ENCODE measurements around the gene STK24. TPM values are rescaled to one million over a fixed set of nuclear protein-coding genes. Genes with fewer than 3 reads are reported as not detected.

The STK24 gene
- total RNA-seq, 2 experiments from 2014 or later, result 60.4 to 88.7 TPM

GRCh38 chr13:98406427-98406826 lies 170.5 kb downstream of the STK24 start:
- Histone ChIP-seq H4K20me1 (ENCODE audit: insufficient read depth, low read length) (no peaks in the 10 kb centered on the region), H3K4me2 (ENCODE audit: low read length) (no peak overlapping the region), H3K4me3 (ENCODE audit: low read depth, low read length, poor library complexity, severe bottlenecking) (no peak overlapping the region), H3K9me2 (ENCODE audit: insufficient read depth, low read length) (no peaks in the 10 kb centered on the region), H3K79me2 (ENCODE audit: insufficient read depth, low read depth, low read length) (no peaks in the 10 kb centered on the region), H3K36me3 (ENCODE audit: insufficient read depth, low read length) (no peaks in the 10 kb centered on the region), H3K27ac (ENCODE audit: low read depth, low read length, poor library complexity, severe bottlenecking) (no peak overlapping the region), H3K9me3 (ENCODE audit: low read length) (no peaks in the 10 kb centered on the region), H3K4me1 (ENCODE audit: insufficient read depth, low read length, poor library complexity, severe bottlenecking) (no peaks in the 10 kb centered on the region), H2AFZ (ENCODE audit: low read length) (no peak overlapping the region)
- ChIA-PET CTCF (ENCODE audit: unreplicated experiment) (no interaction called here), POLR2A (no interaction called here)
- no TSS peak for BruUV-seq (replicated peaks)
- no peak for DNase-seq (ENCODE audit: low spot score)
- intact Hi-C loops (cut with micrococcal nuclease; ENCODE audit: unreplicated experiment), result no loop called here
- TF ChIP-seq EZH2phosphoT487 (IDR thresholded peaks at IDR 0.05; ENCODE audit: borderline replicate concordance, low read depth, low read length), result no peak
- TF ChIP-seq, protein P1, sequence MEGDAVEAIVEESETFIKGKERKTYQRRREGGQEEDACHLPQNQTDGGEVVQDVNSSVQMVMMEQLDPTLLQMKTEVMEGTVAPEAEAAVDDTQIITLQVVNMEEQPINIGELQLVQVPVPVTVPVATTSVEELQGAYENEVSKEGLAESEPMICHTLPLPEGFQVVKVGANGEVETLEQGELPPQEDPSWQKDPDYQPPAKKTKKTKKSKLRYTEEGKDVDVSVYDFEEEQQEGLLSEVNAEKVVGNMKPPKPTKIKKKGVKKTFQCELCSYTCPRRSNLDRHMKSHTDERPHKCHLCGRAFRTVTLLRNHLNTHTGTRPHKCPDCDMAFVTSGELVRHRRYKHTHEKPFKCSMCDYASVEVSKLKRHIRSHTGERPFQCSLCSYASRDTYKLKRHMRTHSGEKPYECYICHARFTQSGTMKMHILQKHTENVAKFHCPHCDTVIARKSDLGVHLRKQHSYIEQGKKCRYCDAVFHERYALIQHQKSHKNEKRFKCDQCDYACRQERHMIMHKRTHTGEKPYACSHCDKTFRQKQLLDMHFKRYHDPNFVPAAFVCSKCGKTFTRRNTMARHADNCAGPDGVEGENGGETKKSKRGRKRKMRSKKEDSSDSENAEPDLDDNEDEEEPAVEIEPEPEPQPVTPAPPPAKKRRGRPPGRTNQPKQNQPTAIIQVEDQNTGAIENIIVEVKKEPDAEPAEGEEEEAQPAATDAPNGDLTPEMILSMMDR (conservative IDR thresholded peaks at IDR 0.05; ENCODE audit: low read length), result no peak

DNA sequence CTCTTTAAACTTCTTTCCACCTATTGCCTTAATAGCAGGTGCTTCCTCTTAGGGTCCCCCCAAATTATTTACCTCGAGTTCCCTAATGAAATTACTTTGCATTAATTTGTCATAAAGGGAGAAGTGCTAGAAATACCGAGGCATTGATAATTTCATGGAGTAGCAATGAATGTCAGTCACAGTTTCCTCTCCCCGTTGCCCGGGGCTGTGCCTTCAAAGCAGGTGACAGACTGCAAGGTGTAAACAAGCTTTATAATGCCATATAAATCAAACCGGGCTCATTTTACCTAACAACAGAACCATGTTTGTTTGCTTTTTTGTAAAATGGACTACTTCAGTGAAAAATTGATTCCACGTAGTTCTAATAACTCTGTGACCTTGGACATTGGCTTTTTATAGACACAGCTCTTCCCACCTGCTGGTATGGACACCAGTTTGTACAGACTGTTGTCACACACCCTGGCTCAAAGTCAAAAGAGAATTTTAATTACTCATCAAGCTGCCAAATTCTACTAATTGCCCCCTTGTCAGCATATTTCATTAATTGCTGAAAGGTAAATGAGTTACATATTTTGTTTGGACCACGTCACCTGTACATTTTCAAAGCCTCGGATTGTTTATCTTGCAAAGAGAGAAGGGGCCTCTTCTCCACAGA lies 171.1 kb downstream of the STK24 start:
- CTCF ChIA-PET (ENCODE audit: unreplicated experiment), result no interaction called here
- no peaks in the 10 kb centered on the region for H3K4me1 ChIP-seq (ENCODE audit: insufficient read depth, low read length, poor library complexity, severe bottlenecking)
- intact Hi-C loops (cut with micrococcal nuclease; ENCODE audit: unreplicated experiment), result no loop called here
- POLR2A ChIA-PET, result interaction anchor here (0.5 kb wide), 1 partner anchor 8 kb away, joined by 3 read pairs; no protein-coding TSS in a partner anchor
- H4K20me1 ChIP-seq (ENCODE audit: insufficient read depth, low read length), result no peaks in the 10 kb centered on the region
- DNase-seq (ENCODE audit: low spot score), result no peak
- H3K36me3 ChIP-seq (ENCODE audit: insufficient read depth, low read length), result no peaks in the 10 kb centered on the region
- H3K9me2 ChIP-seq (ENCODE audit: insufficient read depth, low read length), result no peaks in the 10 kb centered on the region
- no peaks in the 10 kb centered on the region for H3K79me2 ChIP-seq (ENCODE audit: insufficient read depth, low read depth, low read length)
- no peak overlapping the region for H2AFZ ChIP-seq (ENCODE audit: low read length)
- no peak overlapping the region for H3K4me2 ChIP-seq (ENCODE audit: low read length)
- no TSS peak for BruUV-seq (replicated peaks)
- H3K4me3 ChIP-seq (ENCODE audit: low read depth, low read length, poor library complexity, severe bottlenecking), result no peak overlapping the region
- TF ChIP-seq, protein P1 (conservative IDR thresholded peaks at IDR 0.05; ENCODE audit: low read length), result no peak
- TF ChIP-seq EZH2phosphoT487 (IDR thresholded peaks at IDR 0.05; ENCODE audit: borderline replicate concordance, low read depth, low read length), result no peak
- no peak overlapping the region for H3K27ac ChIP-seq (ENCODE audit: low read depth, low read length, poor library complexity, severe bottlenecking)
- no peaks in the 10 kb centered on the region for H3K9me3 ChIP-seq (ENCODE audit: low read length)

GRCh38 chr13:98405107-98405571 lies 171.8 kb downstream of the STK24 start:
- Histone ChIP-seq H3K36me3 (ENCODE audit: insufficient read depth, low read length) (no peaks in the 10 kb centered on the region), H3K9me3 (ENCODE audit: low read length) (no peaks in the 10 kb centered on the region), H3K4me3 (ENCODE audit: low read depth, low read length, poor library complexity, severe bottlenecking) (no peak overlapping the region), H3K27ac (ENCODE audit: low read depth, low read length, poor library complexity, severe bottlenecking) (no peak overlapping the region), H3K4me2 (ENCODE audit: low read length) (no peak overlapping the region), H4K20me1 (ENCODE audit: insufficient read depth, low read length) (no peaks in the 10 kb centered on the region), H2AFZ (ENCODE audit: low read length) (no peak overlapping the region), H3K9me2 (ENCODE audit: insufficient read depth, low read length) (no peaks in the 10 kb centered on the region), H3K4me1 (ENCODE audit: insufficient read depth, low read length, poor library complexity, severe bottlenecking) (no peaks in the 10 kb centered on the region), H3K79me2 (ENCODE audit: insufficient read depth, low read depth, low read length) (no peaks in the 10 kb centered on the region)
- intact Hi-C loops (cut with micrococcal nuclease; ENCODE audit: unreplicated experiment), result no loop called here
- ChIA-PET CTCF (ENCODE audit: unreplicated experiment) (no interaction called here), POLR2A (interaction anchor here (0.5 kb wide), 1 partner anchor 7 kb away, joined by 3 read pairs; no protein-coding TSS in a partner anchor)
- no peak for DNase-seq (ENCODE audit: low spot score)
- no TSS peak for BruUV-seq (replicated peaks)
- TF ChIP-seq EZH2phosphoT487 (IDR thresholded peaks at IDR 0.05; ENCODE audit: borderline replicate concordance, low read depth, low read length), result no peak
- TF ChIP-seq, protein P1 (conservative IDR thresholded peaks at IDR 0.05; ENCODE audit: low read length), result 0 out of 2 replicates have a peak, but pooled peaks have one; percentile 23

Measured in OCI-LY7 (cell line).